Activated CD8-positive, alpha-beta memory T cell treated with anti-CD3 and anti-CD28 coated beads for 24 hours (primary cell): ENCODE data around the gene RNF207.

ENCODE experiments used
- DNase-seq: peaks from one replicate; pipeline ENCODE4 v3.0.0-alpha.2; 2020

The RNF207 gene

GRCh38 chr1:6249739-6250689, 44.1 kb downstream of the RNF207 start:
- no peak for DNase-seq

DNA sequence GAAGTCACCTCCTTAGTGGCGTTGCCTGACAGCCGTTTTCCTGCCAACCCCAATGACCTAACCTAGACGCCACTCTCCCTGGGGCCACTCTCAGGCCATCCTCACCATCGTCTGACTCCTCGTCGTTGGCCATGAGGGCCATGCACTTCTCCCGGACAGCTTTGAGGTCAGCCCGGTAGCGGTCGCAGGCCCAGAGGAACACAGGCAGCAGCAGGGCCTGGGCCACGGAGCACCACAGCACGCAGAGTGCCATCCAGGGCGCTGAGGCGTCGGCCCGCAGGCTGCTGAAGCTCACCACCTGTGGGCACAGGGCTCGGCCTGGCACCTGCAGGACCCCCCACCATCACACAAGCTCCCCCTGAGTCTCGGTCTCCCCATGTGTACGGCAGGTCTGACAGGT, 45.3 kb downstream of the RNF207 start:
- no peak for DNase-seq

DNA sequence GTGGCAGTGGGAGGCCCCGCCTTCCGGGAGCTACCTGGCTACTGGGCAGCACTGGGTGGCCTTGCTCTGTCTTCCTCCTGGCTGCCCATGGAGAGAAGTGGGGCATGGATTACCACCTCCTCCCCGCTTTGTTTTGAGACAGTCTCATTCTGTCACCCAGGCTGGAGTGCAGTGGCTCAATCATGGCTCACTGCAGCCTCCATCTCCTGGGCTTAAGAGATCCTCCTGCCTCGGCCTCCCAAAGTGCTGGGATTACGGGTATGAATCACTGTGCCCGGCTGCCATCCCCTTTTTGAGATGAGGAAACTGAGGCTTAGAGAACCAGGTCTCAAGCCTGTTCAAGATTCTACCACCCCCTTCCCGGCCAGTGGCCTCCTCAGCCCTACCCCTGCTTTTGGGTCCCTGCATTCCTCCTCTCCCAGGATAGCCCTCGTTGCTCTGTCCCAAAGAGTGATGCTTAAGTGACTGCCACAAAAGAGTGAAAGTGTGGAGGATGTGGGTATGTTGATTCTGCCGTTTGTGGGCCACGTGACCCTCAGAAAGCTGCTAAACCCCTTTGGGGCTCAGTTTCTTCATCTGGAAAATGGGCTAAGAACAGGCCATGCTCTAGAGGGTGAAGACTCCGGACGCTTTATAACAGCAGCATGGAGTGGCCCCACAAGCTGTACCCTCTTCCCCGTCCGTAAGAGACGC, 45.9 kb downstream of the RNF207 start:
- no peak for DNase-seq

- DNase-seq: no peak
These were observed 46.4 kb downstream of the RNF207 start for GRCh38 chr1:6252374-6252710.

DNA sequence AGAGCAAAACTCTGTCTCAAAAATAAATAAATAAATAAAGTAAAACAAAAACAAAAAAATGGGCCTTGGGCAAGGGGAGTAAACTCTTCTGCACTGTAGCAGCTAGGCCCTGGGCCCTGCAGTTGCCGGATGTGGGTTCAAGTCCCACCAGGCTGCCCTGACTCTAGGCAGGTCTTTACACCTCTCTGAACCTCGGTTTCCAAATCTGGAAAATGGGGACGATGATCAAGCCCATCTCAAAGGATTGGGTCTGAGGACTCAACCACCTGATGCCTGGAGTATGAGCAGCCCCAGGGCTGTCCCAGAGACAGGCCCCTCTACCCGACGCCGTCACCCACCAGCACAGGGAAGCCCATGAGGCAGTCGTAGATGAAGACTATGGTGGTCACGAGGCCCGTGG, 47.5 kb downstream of the RNF207 start:
- DNase-seq: no peak

DNA sequence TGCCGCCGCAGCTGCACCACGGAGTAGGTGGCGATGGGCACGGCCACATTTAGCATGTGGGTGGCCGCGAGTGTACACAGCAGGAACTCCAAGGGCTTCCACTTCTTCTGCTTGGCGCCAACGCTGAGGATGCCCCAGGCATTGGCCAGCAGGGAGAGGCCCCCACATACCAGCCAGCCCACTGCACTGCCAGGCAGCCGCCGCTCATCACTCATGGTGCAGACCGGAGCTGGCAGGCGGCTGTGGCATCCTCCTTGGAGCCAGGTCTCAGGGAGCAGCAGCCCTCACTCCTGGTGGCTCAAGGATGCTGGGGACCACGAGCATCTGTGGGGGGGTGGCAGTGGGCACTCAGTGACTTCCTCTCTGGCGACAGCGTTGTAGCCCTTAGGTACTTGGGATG, 48.8 kb downstream of the RNF207 start:
- no peak for DNase-seq

GRCh38 chr1:6256645-6257044, 50.7 kb downstream of the RNF207 start:
- DNase-seq: no peak

- DNase-seq: no peak
These were observed 51.7 kb downstream of the RNF207 start for GRCh38 chr1:6257541-6258069.

GRCh38 chr1:6258675-6259074, 52.8 kb downstream of the RNF207 start:
- DNase-seq: no peak

GRCh38 chr1:6259491-6260362, 53.8 kb downstream of the RNF207 start:
- peak; percentile 90 for DNase-seq

DNA sequence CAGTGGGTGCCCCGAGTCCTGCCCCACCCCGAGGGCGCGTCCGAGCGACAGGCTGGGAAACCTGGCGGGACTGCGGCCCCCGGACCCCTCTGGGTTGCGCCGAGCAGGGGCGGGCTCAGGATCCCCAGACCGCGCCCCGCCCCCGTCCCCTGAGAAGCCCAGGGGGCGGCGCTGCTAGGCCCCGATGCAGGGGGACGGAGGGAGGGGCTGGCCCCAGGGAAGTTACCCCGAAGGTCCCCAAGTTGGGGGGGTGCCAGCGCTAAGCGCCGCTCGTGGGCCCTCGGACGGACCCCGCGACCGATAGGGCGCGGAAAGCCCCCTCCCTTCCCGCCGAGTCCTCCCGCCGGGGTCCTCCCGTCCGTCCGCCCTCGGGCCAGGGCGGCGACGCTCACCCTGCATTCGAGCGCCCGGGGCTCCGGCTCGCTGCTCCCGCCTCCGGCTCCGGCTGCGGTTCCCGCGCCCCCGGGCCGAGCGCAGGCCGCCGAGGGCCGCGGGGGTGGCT, 54.6 kb downstream of the RNF207 start:
- DNase-seq: no peak

DNA sequence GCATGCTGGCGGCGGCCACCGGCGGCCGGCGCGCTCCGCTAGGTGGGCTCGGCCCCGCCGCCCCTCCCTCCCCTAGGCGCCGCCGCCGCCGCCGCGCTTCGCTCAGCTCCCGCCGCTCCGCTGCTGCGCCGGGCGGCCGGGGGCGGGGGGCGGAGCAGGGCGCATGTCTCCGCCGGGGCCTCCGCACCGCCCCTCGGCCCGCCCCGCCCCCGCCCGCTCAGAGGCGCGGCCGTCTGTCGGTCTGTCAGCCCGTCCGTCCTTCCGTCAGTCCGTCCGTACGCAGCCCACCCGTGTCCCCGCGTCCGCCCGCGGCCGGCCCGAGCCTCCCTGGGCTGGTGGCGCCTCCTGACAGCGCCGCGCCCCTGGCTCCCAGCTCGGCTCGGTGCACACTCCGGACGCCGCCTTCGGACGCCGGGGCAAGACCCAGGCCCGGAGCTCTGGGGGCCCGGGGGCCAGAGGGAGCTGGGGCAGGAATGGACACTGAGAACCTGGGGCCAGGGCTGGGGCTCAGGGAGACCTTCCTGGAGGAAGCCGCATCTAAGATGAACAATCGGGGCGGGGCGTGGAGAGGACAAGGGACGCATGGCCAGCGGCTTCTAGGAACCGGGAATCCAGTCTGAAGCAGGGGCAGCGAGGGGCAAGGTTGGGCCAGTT, 55.2 kb downstream of the RNF207 start, which contains the start of gene GPR153:
GPR153 (minus strand) TSS at position 138 of the 654 bp plus-strand sequence. CDS start 6,193 bp downstream, outside the sequence.
- peak; percentile 77 for DNase-seq

DNA sequence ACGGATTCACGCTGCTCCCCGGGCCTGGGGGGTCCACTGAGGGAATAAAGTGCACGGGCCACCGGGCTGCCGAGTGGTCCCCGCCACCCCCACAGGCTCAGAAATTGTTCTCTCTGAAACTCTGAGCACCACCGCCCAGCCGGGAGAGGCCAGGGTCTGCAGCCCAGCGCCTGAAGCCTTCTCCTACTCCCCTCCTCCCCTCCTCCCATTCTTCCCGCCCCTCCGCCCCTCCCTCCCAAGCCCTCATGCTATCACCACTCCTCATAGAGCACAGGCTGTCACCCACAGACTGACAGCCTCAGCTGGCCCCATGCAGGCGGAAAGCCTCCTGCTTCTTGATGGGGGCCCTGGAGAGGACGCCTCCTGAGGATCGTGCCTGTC, 55.7 kb downstream of the RNF207 start:
- DNase-seq: no peak

DNA sequence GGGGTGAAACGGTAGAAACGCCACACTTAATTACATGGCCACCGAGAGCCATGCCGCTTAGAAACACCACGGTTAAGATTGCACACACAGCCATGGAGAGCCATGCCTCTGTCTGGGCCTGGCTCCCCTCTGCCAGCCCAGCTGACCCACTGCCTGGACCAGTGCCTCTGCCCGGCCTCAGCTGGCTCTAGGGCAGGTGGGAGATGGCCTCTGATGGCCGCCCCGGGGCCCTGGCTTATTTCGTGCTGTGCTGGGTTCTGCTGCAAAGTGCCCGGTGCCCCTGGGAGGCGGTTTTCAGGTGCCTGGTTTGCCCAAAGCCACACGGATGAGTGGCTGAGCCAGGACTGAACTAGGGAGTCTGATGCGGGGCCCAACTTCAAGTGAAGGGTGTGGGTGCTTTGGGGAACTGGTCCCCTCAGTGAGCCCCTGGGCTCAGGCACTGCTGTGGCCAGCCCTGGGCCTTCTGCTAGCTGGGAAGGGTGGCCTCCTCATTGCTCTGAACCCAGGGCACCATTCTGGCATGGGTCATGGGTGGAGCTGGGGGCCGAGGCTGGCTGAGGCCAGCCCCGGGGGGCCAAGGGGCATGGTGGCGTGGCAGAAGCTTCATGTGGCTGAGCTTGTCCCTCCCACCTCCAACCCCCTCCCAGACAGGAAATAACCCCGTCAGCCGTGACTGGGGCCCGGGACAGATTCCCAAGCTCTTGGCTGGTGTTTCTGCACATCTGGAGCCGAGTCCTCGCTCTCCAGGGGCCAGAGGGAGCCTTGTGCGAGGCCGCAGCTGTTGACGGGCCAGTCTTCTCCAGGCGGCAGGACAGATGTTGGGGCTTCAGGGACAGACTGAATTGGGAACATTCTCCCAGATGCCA, 56.9 kb downstream of the RNF207 start:
- no peak for DNase-seq

DNA sequence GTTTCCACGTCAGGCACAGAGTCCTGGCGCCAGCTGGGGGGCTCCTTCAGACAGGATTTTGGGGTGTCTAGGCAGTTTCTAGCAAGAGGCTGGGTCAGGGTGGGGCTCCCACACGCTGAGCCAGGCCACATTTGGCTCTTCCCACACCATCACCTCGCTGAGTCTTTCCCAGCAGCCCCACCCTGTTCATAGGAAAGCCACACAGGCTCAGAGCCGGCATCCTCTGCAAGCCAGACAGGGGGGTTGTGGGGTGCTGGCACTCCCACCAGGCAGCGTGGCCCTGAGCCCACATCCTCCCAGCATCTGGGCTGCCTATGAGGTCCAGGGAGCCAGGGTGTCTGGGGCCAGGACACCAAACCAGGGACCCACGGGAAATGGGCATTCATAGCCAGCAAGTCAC, 57.8 kb downstream of the RNF207 start:
- no peak for DNase-seq

DNA sequence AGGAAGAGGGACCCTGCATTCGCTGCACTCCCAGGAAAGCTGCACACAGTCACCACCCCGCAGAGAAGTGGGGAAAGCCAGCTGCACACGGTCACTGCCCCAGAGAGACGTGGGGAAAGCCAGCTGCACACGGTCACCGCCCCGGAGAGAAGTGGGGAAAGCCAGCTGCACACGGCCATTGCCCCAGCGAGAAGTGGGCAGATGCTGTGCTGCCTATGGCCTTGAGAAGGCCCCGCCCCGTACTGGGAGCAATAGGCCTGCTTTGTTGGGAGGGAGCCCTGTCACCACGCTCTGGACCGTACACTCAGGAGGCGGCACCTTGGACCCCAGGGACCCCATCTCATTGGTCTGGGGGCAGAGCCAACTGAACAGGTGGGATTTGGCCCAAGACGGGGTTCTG, 59.2 kb downstream of the RNF207 start:
- no peak for DNase-seq

DNA sequence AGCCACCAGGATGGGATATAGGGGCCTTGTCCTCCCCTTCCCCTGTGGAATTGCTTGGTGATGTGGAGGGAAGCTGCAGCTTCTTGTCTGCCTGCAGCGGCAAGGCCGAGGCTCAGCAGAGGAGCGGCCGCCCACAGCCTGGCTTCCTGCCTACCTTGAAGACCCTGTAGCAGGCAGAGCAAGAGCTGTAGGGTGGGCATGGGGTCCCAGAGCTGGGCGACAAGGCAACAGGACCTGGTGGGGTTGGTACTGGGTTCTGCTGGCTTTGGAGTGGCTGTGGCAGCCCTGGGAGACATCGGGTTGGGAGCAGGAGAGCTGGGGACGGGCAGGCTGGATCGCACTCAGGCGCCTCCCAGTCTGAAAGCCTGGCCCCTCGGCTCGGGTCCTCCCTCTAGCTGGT, 60.7 kb downstream of the RNF207 start:
- no peak for DNase-seq

- DNase-seq: no peak
These were observed 61.9 kb downstream of the RNF207 start for GRCh38 chr1:6267686-6268322.

DNA sequence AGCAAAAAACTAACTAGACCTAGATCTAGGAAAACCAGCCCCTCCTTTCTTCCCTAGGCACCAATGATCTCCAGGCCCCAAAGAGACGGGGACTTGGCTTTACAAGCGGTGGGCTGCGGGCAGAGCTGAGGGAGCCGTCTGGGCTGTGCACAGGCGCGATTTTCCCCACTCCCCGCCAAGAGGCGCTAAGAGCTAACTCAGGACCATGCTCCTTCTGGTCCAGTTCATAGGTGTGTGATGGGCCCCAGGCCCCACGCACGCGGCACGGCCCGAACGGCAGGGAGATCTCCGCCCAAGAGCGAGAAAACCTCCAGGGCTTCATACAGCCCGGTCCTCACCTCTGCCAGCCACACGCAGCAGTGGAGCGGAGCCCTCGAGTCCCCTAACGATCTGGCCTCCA, 62.5 kb downstream of the RNF207 start:
- no peak for DNase-seq

GRCh38 chr1:6269296-6269695, 63.4 kb downstream of the RNF207 start:
- no peak for DNase-seq
